Stimulated activated naive CD8-positive, alpha-beta T cell treated with anti-CD3 and anti-CD28 coated beads, Interleukin-15, amount 100 ng/mL, for 72 hours (primary cell): ENCODE data around the gene ERAP2.
"Not testable (repeated sequence)": the region's sequence is repeated elsewhere in the genome, so short reads cannot be mapped to it uniquely, and the experiment has no call there.

ENCODE experiments used
- ATAC-seq: fragments of 150-1000 bp; cut with Tn5 transposase; 2 replicates; pipeline ENCODE4 v1.10.0; 2021; ENCODE audit warnings: mild to moderate bottlenecking, moderate library complexity
- DNase-seq, 2 donors: peaks; one replicate each; pipeline ENCODE4 v3.0.0; 2021 to 2022
- H3K27ac Mint-ChIP-seq, 2 donors: one replicate each; pipeline ENCODE4 v1.8.0; 2022; ENCODE audit warnings: mild to moderate bottlenecking in 2 of 2, mixed read lengths in 2 of 2, moderate library complexity in 2 of 2
- H3K27me3 Mint-ChIP-seq: one replicate; pipeline ENCODE4 v1.8.0; 2022; ENCODE audit warnings: mixed read lengths
- H3K4me1 Mint-ChIP-seq: one replicate; pipeline ENCODE4 v1.8.0; 2022; ENCODE audit warnings: mild to moderate bottlenecking, mixed read lengths
- H3K4me3 Mint-ChIP-seq, 2 donors: one replicate each; pipeline ENCODE4 v1.8.0; 2022; ENCODE audit warnings: mild to moderate bottlenecking in 2 of 2, mixed read lengths in 2 of 2, moderate library complexity in 1 of 2
- H3K9me3 Mint-ChIP-seq, 2 donors: one replicate each; pipeline ENCODE4 v1.8.0; 2022; ENCODE audit warnings: mixed read lengths in 2 of 2

ERAP2 gene

GRCh38 chr5:96930589-96930988 is 54.3 kb downstream of the ERAP2 start:
- no peak for ATAC-seq

DNA sequence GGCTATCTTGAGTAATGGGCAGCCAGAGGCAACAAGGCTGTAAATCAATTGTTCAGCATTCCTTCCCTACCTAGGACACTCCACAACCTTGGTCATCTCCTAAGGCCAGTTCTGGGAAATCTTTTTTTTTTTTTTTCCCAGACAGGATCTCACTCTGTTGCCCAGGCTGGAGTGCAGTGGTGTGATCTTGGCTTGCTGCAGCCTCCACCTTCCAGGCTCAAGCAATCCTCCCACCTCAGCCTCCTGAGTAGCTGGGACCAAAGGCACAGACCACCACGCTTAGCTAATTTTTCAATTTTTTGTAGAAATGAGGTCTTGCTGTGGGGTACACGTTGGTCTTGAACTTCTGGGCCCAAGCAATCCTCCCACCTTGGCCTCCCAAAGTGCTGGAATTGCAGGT is 54.7 kb downstream of the ERAP2 start:
- H3K27me3 Mint-ChIP-seq, ATAC-seq, DNase-seq, H3K27ac Mint-ChIP-seq, H3K9me3 Mint-ChIP-seq: not testable (repeated sequence)
- peak overlapping the region; percentile 92 to 99 for H3K4me3 Mint-ChIP-seq
- H3K4me1 Mint-ChIP-seq: peaks cover 62% of the 10 kb centered on the region

More at GRCh38 chr5:96930589-96930988, 54.3 kb downstream of the ERAP2 start:
- H3K4me1 Mint-ChIP-seq: peaks cover 62% of the 10 kb centered on the region
- no peak overlapping the region for H3K27ac Mint-ChIP-seq
- no peaks in the 10 kb centered on the region for H3K9me3 Mint-ChIP-seq
- no peaks in the 10 kb centered on the region for H3K27me3 Mint-ChIP-seq
- no peak for DNase-seq
- H3K4me3 Mint-ChIP-seq: no peak overlapping the region

DNA sequence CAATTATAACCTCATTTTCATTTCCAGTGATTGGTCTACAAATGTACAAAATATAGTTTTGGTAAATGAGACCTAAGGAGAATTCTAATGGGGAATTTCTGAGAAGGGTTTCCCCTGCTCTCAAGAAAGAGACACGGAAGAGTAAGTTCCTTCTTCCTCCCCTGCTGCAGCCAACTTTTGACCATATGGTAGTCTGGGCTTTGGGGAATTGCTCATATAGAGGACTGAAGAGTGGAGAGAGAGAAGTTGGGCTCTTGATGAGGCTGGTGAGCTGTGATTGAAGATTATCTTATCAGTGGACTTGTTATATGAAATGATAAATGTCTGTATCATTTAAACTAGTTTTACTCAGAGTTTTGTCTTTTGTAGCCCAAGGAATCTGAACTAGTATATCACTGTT is 55.3 kb downstream of the ERAP2 start:
- H3K4me1 Mint-ChIP-seq: peaks cover 56% of the 10 kb centered on the region
- DNase-seq: no peak
- no peaks in the 10 kb centered on the region for H3K9me3 Mint-ChIP-seq
- ATAC-seq: no peak
- peak overlapping the region; percentile 92 to 99 for H3K4me3 Mint-ChIP-seq
- no peak overlapping the region for H3K27ac Mint-ChIP-seq
- no peaks in the 10 kb centered on the region for H3K27me3 Mint-ChIP-seq

DNA sequence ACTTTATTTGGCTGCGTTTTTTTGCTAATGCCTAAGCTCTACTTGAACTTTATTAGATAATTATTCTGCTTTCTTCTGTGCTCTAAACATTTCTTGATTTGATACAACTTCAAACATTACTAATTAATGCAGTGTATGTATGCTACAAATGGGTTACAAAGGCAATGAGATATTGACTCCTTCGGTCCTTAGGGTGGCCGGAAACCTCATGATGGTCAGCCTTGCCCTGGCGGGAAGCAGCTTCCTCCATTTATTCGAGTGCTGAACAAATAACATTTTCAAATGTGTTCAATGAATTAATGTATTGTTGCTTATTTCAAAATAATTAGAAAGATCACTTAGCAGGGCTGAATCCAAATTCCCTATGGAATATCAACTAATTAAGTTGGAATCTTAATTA is 55.7 kb downstream of the ERAP2 start:
- Mint-ChIP-seq H3K4me1 (peaks cover 52% of the 10 kb centered on the region), H3K4me3 (peak overlapping the region; percentile 92 to 99), H3K27ac (no peak overlapping the region), H3K9me3 (no peaks in the 10 kb centered on the region), H3K27me3 (no peaks in the 10 kb centered on the region)
- DNase-seq: no peak
- ATAC-seq: no peak

DNA sequence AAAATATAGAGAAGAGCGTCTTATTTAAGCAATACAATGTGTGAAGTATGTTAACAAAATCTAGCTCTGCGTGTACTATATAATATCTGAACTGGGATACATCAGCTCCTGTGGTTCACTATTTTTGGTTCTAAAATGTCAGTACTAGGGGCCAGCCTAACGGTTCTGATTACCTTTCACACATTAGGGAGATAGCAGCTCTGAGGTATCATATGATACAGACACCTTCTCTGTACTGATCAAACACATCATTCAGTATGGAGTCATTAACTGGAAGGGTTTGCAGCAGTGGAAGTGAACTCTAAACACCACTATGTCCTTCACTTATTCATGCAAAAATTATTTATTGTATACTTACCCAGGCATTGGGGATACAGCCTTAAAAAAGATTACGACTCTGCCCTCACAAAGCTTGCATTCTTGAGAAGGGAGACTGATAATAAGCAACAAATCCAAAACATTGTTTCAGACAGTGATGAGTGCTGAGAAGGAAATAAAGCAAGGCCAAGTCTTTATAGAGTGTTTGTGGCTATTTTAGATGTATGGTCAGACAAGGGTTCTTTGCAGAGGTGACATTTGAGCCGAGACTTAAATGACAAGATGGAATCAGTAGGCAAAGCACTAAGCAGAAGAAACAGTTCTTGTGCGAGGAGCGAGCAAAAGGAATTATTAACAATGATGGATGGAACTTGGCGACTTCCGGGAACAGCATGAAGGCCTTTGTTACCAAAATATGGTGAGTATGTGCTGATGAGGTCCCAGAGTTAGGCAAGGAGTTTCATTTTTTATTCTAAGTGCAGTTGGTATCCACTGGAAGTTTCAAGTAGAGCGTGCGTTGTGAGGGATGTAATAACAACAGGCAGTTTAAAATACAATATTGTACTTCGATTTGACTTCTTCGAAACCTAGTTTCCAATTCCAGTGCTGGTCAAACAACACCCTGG is 57.7 kb downstream of the ERAP2 start:
- peak overlapping the region; percentile 93 to 99 for H3K27ac Mint-ChIP-seq
- peak in 1 of 2 donors; percentile 31 for DNase-seq
- H3K9me3 Mint-ChIP-seq: no peaks in the 10 kb centered on the region
- peak overlapping the region; percentile 92 to 99 for H3K4me3 Mint-ChIP-seq
- no peak for ATAC-seq
- peaks cover 62% of the 10 kb centered on the region for H3K4me1 Mint-ChIP-seq
- H3K27me3 Mint-ChIP-seq: no peaks in the 10 kb centered on the region

DNA sequence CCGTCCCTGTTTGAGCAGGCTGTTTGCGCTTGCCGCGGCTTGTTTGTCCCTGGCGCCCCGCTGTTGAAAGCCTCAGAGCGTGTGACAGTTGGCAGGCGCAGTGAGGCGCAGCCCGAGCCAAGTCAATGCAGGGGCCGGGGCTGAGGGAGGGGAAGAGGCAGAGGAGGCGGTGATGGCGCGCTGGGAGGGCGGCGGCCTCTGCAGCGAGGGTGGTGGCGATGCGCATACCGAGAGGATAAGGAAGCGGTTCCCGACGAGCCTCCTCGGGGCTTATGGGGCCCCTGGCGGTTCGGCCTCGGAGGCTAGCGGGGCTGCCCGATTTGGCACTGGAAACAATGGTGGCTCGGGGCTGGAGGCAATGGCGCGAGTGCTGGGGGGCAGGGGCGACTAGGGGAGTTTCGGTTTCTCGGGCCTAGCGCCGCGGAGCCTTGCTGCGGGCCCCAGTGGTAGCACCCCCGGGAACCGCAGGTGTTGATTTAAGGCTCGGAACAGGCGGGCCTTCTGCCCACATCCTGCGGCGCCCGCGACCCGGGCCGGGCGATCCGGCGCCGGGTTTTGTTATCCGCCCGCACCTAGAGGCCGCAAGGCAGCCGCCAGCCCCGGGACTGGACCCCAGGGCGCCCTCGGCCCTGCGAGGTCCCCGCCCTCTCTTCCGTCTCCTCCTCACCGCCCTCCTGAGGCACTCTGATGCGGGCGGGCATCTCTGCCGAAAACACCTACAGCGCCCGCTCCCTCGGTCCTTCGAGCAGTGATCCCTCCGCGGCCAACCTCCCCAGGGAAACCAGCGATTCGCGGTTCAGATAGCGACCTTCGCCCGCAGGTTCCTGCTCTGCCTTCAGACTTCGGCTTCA is 58.6 kb downstream of the ERAP2 start:
- Mint-ChIP-seq H3K27me3 (no peaks in the 10 kb centered on the region), H3K9me3 (no peaks in the 10 kb centered on the region), H3K4me1 (peaks cover 58% of the 10 kb centered on the region), H3K27ac (peak overlapping the region; percentile 99), H3K4me3 (peak overlapping the region; percentile 98 to 99)
- DNase-seq (peak; percentile 98 to 99), ATAC-seq (peak; percentile 82)

- Mint-ChIP-seq H3K27ac (peak within 1 kb of the TSS; percentile 99), H3K27me3 (no peaks in the 10 kb centered on the region), H3K4me3 (peak within 1 kb of the TSS; percentile 98 to 99), H3K4me1 (peaks cover 58% of the 10 kb centered on the region), H3K9me3 (no peaks in the 10 kb centered on the region)
- peak; percentile 97 to 98 for DNase-seq
- peak; percentile 67 for ATAC-seq
Observed at GRCh38 chr5:96935559-96936430, 59.5 kb downstream of the ERAP2 start, which contains the start of gene LNPEP. TSS of gene LNPEP (plus strand) at chr5:96936080. CDS start at chr5:96936156, 76 bp downstream.

DNA sequence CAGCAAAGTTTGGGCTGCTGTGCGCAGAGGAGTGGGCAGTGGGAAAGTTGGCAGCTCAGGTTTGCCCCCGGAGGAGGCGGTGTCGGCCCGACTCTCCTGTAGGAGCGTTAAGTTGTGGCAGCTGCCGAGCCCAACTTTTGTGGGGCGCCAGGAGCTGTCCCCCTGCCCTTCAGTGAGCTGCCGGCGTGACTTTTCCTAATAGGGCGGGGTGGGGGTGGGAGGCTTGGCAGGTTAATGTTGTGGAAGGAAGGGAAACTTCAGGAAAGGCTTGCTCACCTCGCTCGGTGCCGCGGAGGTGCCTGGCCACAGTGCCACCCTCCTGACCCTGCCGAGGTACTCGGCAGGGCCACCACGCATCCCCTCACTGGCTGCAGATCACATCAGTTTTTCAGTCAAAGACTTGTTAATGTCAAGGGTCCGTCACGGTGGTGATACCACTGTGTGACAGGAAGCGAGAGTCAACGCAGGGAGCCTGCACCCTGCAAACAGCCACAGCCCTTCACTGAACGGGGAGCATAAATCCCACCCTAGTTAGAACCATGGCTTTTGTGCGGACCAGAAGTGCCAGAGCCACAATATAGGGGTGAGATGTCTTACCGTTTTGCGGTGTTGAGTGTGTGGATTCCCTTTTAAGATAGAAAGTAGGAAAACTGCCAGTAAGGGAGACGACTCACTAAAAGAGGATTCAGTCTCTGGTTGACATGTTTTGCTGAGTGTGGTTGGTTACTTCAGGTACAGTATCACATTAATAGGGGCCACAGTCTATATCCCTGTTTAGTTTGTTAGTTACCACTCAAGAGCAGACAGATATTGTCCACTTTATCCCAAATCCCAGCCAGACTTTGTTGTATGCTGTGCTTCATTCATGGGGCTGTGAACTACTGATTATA is 60.4 kb downstream of the ERAP2 start:
- H3K27me3 Mint-ChIP-seq: no peaks in the 10 kb centered on the region
- H3K9me3 Mint-ChIP-seq: no peaks in the 10 kb centered on the region
- peak overlapping the region; percentile 98 to 99 for H3K4me3 Mint-ChIP-seq
- H3K27ac Mint-ChIP-seq: peak overlapping the region; percentile 99
- peak; percentile 57 to 75 for DNase-seq
- peaks cover 58% of the 10 kb centered on the region for H3K4me1 Mint-ChIP-seq
- ATAC-seq: peak; percentile 36

GRCh38 chr5:96940586-96940985 is 64.3 kb downstream of the ERAP2 start:
- ATAC-seq: no peak
- peaks cover 70% of the 10 kb centered on the region for H3K4me1 Mint-ChIP-seq
- no peak overlapping the region for H3K27ac Mint-ChIP-seq
- H3K9me3 Mint-ChIP-seq: no peaks in the 10 kb centered on the region
- DNase-seq: no peak
- H3K27me3 Mint-ChIP-seq: no peaks in the 10 kb centered on the region
- H3K4me3 Mint-ChIP-seq: peak overlapping the region; percentile 36 to 43

GRCh38 chr5:96941140-96941539 is 64.8 kb downstream of the ERAP2 start:
- DNase-seq: no peak
- H3K4me1 Mint-ChIP-seq: peaks cover 76% of the 10 kb centered on the region
- H3K27ac Mint-ChIP-seq: no peak overlapping the region
- H3K9me3 Mint-ChIP-seq: no peaks in the 10 kb centered on the region
- no peak for ATAC-seq
- no peaks in the 10 kb centered on the region for H3K27me3 Mint-ChIP-seq
- peak overlapping the region in 1 of 2 donors; percentile 33 for H3K4me3 Mint-ChIP-seq

DNA sequence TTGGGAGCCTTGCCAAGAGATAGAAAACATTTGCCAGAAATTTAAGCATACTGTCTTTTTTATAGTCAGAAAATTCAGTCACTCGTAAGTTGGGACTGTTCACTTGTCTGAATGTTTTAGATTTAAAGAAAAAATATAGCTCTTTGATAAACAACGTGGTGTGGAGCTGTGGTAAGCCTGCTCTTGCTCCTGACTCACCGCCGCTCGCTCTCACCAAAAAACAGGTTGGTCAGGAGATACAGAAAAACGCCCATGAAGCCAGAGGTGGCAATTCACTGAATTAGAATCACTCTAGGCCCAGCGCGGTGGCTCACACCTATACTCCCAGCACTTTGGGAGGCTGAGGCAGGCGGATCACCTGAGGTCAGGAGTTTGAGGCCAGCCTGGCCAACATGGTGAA is 65.8 kb downstream of the ERAP2 start:
- Mint-ChIP-seq H3K27me3 (no peaks in the 10 kb centered on the region), H3K4me3 (peak overlapping the region; percentile 56 to 58), H3K9me3 (no peaks in the 10 kb centered on the region), H3K27ac (peak overlapping the region in 1 of 2 donors; percentile 12), H3K4me1 (peaks cover 81% of the 10 kb centered on the region)
- ATAC-seq: peak; percentile 86
- DNase-seq: peak in 1 of 2 donors; percentile 35

DNA sequence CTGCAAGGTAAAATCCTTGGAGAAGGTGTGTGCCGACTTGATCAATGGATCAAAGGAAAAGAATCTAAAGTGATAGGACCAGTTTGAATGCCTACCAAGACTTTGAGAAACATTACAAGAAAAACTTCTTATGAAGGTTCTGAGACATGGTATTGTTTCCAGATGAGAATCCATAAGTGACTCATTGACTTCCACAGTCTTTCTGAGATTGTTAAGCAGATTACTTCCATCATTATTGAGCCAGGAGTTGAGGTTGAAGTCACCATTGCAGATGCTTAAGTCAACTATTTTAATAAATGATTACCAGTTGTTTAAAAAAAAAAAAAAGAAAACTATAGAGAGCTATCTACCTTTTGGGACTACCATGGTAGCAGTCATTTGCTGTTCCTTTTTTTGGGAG is 66.6 kb downstream of the ERAP2 start:
- H3K4me3 Mint-ChIP-seq: no peak overlapping the region
- H3K27me3 Mint-ChIP-seq: no peaks in the 10 kb centered on the region
- peaks cover 81% of the 10 kb centered on the region for H3K4me1 Mint-ChIP-seq
- DNase-seq: no peak
- ATAC-seq: no peak
- H3K27ac Mint-ChIP-seq: no peak overlapping the region
- no peaks in the 10 kb centered on the region for H3K9me3 Mint-ChIP-seq

DNA sequence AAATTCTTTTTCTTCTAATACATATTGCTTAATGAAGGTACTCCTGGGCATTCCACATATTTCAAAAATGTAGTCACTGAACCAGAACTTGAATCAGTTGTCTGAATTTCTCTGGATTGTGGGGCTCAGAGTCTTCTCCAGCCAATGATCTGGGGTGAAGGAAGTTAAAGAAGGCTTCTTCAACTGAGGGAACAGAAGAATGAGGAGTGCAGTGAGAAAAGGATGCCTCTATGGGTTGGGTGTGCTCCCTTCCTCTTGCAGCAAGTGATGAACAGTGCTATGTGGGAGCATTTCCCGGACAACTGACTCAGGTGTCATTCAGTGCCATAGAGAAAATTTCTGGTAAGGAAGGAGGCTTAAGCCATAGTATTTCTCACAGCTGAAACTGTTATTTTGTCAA is 67.5 kb downstream of the ERAP2 start:
- H3K9me3 Mint-ChIP-seq: peaks cover 0 to under 1% of the 10 kb centered on the region in 2 donors
- no peak for DNase-seq
- no peaks in the 10 kb centered on the region for H3K27me3 Mint-ChIP-seq
- no peak overlapping the region for H3K27ac Mint-ChIP-seq
- no peak overlapping the region for H3K4me3 Mint-ChIP-seq
- H3K4me1 Mint-ChIP-seq: peaks cover 79% of the 10 kb centered on the region
- no peak for ATAC-seq
